ENCODE measurements around the gene NOL4.

- TF ChIP-seq CTCF (IDR thresholded peaks at IDR 0.05; ENCODE audit: poor library complexity, severe bottlenecking) (no peak), SMC3 (conservative IDR thresholded peaks at IDR 0.05; ENCODE audit: poor library complexity) (no peak), EZH2 (IDR thresholded peaks at IDR 0.05; ENCODE audit: borderline replicate concordance, insufficient read depth, low read length, poor library complexity, severe bottlenecking) (no peak)
Observed at GRCh38 chr18:34251919-34252318, 27.2 kb upstream of the NOL4 start.

Measured in neural cell (in vitro differentiated cells).